ENCODE results near the gene GSTM2. TPM values are rescaled to one million over a fixed set of nuclear protein-coding genes. Genes with fewer than 3 reads are reported as not detected.

Gene GSTM2
- total and polyA plus RNA-seq, 2 of the 4 experiments (the other 2 are of a cell fraction) = 10.2 to 85.5 TPM

DNA sequence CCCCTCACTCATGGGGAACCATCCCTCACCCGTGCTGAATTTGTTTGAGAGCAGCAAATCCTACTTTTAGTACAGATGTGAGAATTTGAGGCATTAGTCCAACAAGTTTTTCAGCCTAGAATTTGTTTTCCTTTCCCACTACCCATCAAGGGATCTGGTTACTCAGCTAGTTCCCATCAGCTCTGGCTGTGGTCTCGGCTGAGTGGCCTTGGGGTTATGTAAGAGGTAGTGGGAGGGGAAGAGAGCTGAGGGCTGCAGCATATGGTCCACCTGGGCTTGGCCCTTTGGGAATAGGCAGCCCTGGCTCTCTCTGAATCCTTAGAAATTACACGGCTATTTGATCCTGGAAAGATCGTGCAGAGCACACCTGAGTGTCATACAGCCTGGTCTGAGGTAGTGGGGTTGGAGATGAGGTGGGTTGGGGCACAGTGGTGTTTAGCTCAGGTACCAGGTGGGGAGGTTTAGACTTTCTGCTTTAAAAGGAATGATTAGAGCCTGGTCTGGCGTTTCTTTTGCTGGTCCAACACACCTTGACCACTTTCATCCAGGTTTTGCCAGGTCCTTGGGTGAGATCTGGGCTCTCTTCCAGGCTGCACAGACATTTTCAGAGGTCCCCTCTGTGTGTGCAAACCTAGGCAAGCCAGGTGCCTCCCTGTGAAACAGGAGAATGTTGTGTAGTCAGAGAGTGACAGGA is 7.7 kb upstream of the GSTM2 start:
- Histone ChIP-seq H3K9me3 (ENCODE audit: control insufficient read depth, insufficient read depth, low read length) (no peaks in the 10 kb centered on the region), H3K79me1 (ENCODE audit: low read depth in 1 of 2, low read length in 2 of 2) (peaks cover 0 to 10% of the 10 kb centered on the region in 2 experiments; a peak in 3 of 4 replicates), H3K4ac (ENCODE audit: low read depth, low read length) (no peak overlapping the region), H2AK9ac (replicated peaks; ENCODE audit: low read depth, low read length, poor library complexity) (peak overlapping the region; percentile 42), H3K4me3 (ENCODE audit: insufficient read depth, low read depth, low read length) (no peak overlapping the region), H4K5ac (ENCODE audit: low read depth, low read length) (no peak overlapping the region), H3K27me3 (ENCODE audit: control insufficient read depth, insufficient read depth, low read length) (no peaks in the 10 kb centered on the region), H3K18ac (ENCODE audit: low read depth, low read length) (no peak overlapping the region), H3K27ac (ENCODE audit: insufficient read depth, low read length) (no peak overlapping the region), H3K9ac (ENCODE audit: low read depth, low read length) (no peak overlapping the region), H2BK15ac (ENCODE audit: low read depth, low read length) (no peak overlapping the region), H3K56ac (ENCODE audit: extremely low read depth, insufficient read depth, low read length) (no peak overlapping the region), H2BK20ac (ENCODE audit: low read depth, low read length) (no peak overlapping the region), H3K36me3 (ENCODE audit: control insufficient read depth, insufficient read depth, low read length) (peaks cover 16% of the 10 kb centered on the region; the same call in 1 of the 2 replicates), H2AFZ (replicated peaks; ENCODE audit: low read length, poor library complexity) (no peak overlapping the region), H2AK5ac (ENCODE audit: low read depth, low read length) (no peak overlapping the region), H3K4me2 (ENCODE audit: low read depth, low read length) (no peak overlapping the region), H4K20me1 (ENCODE audit: insufficient read depth, low read length) (no peaks in the 10 kb centered on the region), H3K23ac (ENCODE audit: low read depth, low read length) (no peak overlapping the region), H2BK120ac (ENCODE audit: low read depth, low read length) (no peak overlapping the region), H2BK5ac (ENCODE audit: low read depth, low read length, poor library complexity, severe bottlenecking) (no peak overlapping the region), H3K9me1 (ENCODE audit: insufficient read depth, low read length) (peaks cover 12% of the 10 kb centered on the region), H4K8ac (ENCODE audit: low read depth in 2 of 2, low read length in 2 of 2) (no peak overlapping the region), H3K14ac (replicated peaks; ENCODE audit: low read depth, low read length) (no peak overlapping the region), H3K4me1 (ENCODE audit: control insufficient read depth, insufficient read depth, low read length) (peaks cover 3% of the 10 kb centered on the region), H4K91ac (ENCODE audit: insufficient read depth, low read depth, low read length) (no peak overlapping the region)
- CTCF ChIA-PET = no interaction called here
- dilution Hi-C loops (cut with HindIII; ENCODE audit: low sequenced_read_pairs, unreplicated experiment) = no loop called here
- POLR2A ChIA-PET (ENCODE audit: unreplicated experiment) = no interaction called here
- DNase-seq (peak; percentile 43), ATAC-seq (ENCODE audit: low read depth) (no peak)
- intact Hi-C loops (cut with micrococcal nuclease) = no loop called here
- in situ Hi-C loops (cut with MboI; ENCODE audit: low sequenced_read_pairs) = no loop called here
- 100% methylated on average over 2 of the region's 5 CpGs; no CpG with 5 or more reads in 1 of the 2 experiments for WGBS, 2 experiments (ENCODE audit: extremely low coverage in 2 of 2, insufficient read length in 1 of 2)
- no TSS peak for BruUV-seq (replicated peaks)
- TF ChIP-seq, protein P1, sequence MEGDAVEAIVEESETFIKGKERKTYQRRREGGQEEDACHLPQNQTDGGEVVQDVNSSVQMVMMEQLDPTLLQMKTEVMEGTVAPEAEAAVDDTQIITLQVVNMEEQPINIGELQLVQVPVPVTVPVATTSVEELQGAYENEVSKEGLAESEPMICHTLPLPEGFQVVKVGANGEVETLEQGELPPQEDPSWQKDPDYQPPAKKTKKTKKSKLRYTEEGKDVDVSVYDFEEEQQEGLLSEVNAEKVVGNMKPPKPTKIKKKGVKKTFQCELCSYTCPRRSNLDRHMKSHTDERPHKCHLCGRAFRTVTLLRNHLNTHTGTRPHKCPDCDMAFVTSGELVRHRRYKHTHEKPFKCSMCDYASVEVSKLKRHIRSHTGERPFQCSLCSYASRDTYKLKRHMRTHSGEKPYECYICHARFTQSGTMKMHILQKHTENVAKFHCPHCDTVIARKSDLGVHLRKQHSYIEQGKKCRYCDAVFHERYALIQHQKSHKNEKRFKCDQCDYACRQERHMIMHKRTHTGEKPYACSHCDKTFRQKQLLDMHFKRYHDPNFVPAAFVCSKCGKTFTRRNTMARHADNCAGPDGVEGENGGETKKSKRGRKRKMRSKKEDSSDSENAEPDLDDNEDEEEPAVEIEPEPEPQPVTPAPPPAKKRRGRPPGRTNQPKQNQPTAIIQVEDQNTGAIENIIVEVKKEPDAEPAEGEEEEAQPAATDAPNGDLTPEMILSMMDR (conservative IDR thresholded peaks at IDR 0.05; ENCODE audit: low read depth, low read length) = no peak
- TF ChIP-seq, protein P2, sequence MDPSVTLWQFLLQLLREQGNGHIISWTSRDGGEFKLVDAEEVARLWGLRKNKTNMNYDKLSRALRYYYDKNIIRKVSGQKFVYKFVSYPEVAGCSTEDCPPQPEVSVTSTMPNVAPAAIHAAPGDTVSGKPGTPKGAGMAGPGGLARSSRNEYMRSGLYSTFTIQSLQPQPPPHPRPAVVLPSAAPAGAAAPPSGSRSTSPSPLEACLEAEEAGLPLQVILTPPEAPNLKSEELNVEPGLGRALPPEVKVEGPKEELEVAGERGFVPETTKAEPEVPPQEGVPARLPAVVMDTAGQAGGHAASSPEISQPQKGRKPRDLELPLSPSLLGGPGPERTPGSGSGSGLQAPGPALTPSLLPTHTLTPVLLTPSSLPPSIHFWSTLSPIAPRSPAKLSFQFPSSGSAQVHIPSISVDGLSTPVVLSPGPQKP (IDR thresholded peaks at IDR 0.05; ENCODE audit: borderline replicate concordance, low read depth, low read length) = no peak
- no peak for TF ChIP-seq RFX5 (IDR thresholded peaks at IDR 0.05; ENCODE audit: low read depth, low read length)
- no peak for TF ChIP-seq MAZ (IDR thresholded peaks at IDR 0.05; ENCODE audit: borderline replicate concordance, low read depth, low read length)
- TF ChIP-seq CEBPB (IDR thresholded peaks at IDR 0.05; ENCODE audit: low read depth, low read length) = no peak
- TF ChIP-seq BHLHE40 (IDR thresholded peaks at IDR 0.05; ENCODE audit: low read depth, low read length) = no peak
- no peak for TF ChIP-seq POLR2A (IDR thresholded peaks at IDR 0.05; ENCODE audit: low read depth, low read length)
- TF ChIP-seq, protein P3, sequence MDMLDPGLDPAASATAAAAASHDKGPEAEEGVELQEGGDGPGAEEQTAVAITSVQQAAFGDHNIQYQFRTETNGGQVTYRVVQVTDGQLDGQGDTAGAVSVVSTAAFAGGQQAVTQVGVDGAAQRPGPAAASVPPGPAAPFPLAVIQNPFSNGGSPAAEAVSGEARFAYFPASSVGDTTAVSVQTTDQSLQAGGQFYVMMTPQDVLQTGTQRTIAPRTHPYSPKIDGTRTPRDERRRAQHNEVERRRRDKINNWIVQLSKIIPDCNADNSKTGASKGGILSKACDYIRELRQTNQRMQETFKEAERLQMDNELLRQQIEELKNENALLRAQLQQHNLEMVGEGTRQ (IDR thresholded peaks at IDR 0.05; ENCODE audit: low read depth, low read length) = no peak
- TF ChIP-seq RAD21 (IDR thresholded peaks at IDR 0.05; ENCODE audit: low read length) = no peak
- no peak for TF ChIP-seq RCOR1 (IDR thresholded peaks at IDR 0.05; ENCODE audit: insufficient replicate concordance, low read length)
- TF ChIP-seq MXI1 (IDR thresholded peaks at IDR 0.05; ENCODE audit: borderline replicate concordance, low read depth, low read length) = no peak
- no peak for TF ChIP-seq SMC3 (IDR thresholded peaks at IDR 0.05; ENCODE audit: low read depth, low read length)
- no peak for TF ChIP-seq CHD1 (IDR thresholded peaks at IDR 0.05; ENCODE audit: low read depth, low read length)
- no peak for TF ChIP-seq NFE2L2 (IDR thresholded peaks at IDR 0.05; ENCODE audit: low read depth, low read length)
- no peak for TF ChIP-seq FOS (IDR thresholded peaks at IDR 0.05; ENCODE audit: low read depth, low read length)
- TF ChIP-seq MAFK (IDR thresholded peaks at IDR 0.05; ENCODE audit: low read depth, low read length) = no peak
